Renal cortex interstitium (tissue), 15 donors: ENCODE results near the gene LYPD8. TPM values are rescaled to one million over a fixed set of nuclear protein-coding genes. Genes with fewer than 3 reads are reported as not detected.
"Not testable (repeated sequence)": the region's sequence is repeated elsewhere in the genome, so short reads cannot be mapped to it uniquely, and the experiment has no call there.

Source experiments
- DNase-seq, 11 donors: peaks; one replicate each; pipeline ENCODE4 v3.0.0-alpha.2; 2013; ENCODE audit warnings: low read depth in 9 of 11, low spot score in 4 of 11; ENCODE audit errors: extremely low read depth in 1 of 11
- long read RNA-seq, 16 experiments: transcript quantifications; one replicate each; lab custom pipeline, GENCODE V29; 2026
- polyA plus RNA-seq, 3 donors: library from polyadenylated mRNA; unstranded; fragments of 120-200 nt; gene quantifications; one replicate each; pipeline ENCODE4 v1.2.1, GENCODE V29; 2013; ENCODE audit not compliant: insufficient read length in 3 of 3

The LYPD8 gene
- polyA plus RNA-seq, result under 1 TPM in 1 of 3 donors, not detected in 2; 0.17 TPM
- long read RNA-seq, donor 1, result 0 reads
- long read RNA-seq, donor 2, result 0 reads
- long read RNA-seq, donor 3, partial matches to known transcripts, result 11 of 11 reads
- long read RNA-seq, donor 3, other reads (novel, unspliced or antisense), result 0 of 11 reads
- long read RNA-seq, donor 4, result 0 reads
- long read RNA-seq, donor 5, result 0 reads
- long read RNA-seq, donor 6, result 0 reads
- long read RNA-seq, donor 7, result 0 reads
- long read RNA-seq, donor 8, result 0 reads
- long read RNA-seq, donor 9, result 0 reads
- long read RNA-seq, donor 10, partial matches to known transcripts, result 75 of 75 reads
- long read RNA-seq, donor 10, other reads (novel, unspliced or antisense), result 0 of 75 reads
- long read RNA-seq, donor 11, result 0 reads
- long read RNA-seq, donor 12, result 0 reads
- long read RNA-seq, donor 13, result 0 reads
- long read RNA-seq, donor 14, result 0 reads
- long read RNA-seq, donor 15, result 0 reads
- long read RNA-seq, donor 16, result 0 reads

GRCh38 chr1:248755517-248755916 is at the start of gene LYPD8:
Gene LYPD8, minus strand, starts transcription at chr1:248755759. Its CDS starts 4,678 bp downstream, at chr1:248751081.
- DNase-seq, result no peak

DNA sequence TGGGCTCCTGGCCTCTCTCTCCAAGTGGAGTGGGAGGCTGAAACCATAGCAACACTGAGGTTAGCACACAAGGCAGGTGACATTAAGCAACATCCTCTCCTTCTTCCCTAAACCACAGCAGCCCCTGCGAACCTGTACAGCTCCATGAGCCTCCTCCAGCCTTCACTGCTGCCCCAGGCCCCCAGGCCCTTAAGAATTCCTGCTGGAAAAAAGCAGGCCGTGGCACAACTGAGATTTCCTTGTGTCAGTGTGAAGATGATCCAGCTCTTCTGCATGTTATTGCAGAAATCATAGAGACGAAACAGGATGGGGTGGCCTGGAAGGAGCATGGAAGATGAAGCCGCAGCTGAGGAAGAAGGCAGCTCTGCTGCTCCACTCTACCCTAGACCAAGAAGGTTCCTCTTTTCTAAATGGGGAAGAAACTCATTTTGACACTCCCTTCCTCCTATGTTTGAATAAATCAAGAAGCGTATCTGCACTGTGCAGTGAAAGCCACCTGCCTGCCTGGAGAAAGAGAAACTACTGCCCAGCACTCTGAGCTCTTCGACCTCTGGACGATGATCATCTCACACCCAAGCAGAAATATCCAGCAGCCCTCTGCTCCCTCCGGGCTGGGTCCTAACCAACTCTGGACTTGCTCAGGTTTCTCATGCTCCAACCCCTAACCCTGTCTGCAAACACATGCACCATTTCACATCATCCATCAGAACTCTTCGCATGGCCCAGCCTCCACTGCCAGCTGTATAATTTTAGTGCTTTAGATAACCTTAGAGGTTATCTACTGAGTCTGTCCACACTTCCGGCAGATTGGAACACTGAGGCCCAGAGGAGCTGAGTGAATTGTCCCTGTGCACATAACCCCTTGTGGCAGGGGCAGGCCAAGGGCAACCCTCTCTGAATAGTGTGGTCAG is 49.5 kb upstream of the LYPD8 start:
- no peak for DNase-seq

DNA sequence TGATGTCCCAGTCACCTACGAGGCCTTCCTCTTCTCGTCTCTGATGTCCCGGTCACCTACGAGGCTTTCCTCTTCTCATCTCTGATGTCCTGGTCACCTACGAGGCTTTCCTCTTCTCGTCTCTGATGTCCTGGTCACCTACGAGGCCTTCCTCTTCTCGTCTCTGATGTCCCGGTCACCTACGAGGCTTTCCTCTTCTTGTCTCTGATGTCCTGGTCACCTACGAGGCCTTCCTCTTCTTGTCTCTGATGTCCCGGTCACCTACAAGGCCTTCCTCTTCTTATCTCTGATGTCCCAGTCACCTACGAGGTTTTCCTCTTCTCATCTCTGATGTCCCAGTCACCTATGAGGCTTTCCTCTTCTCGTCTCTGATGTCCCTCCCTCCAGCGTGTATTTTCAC is 47.9 kb upstream of the LYPD8 start:
- not testable (repeated sequence) for DNase-seq

GRCh38 chr1:248802454-248802853 is 46.9 kb upstream of the LYPD8 start:
- DNase-seq, result no peak

DNA sequence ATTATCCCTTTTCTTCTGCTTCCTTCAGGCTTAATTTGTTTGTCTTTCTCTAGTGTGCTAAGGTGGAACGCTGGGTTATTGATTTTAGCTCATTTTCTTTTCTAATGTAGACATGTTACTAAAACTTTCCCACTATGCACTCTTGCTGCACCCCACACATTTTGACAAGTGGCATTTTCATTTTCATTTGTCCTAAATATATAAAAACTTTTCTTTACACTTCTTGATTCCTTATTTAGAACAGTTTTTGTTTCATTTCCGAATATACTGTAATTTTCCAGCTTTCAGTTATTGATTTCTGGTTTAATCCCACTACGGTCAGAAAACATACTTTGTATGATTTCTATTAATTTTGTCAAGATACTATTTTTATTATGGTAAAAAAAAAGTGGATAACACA is 44.9 kb upstream of the LYPD8 start:
- DNase-seq, result no peak

DNA sequence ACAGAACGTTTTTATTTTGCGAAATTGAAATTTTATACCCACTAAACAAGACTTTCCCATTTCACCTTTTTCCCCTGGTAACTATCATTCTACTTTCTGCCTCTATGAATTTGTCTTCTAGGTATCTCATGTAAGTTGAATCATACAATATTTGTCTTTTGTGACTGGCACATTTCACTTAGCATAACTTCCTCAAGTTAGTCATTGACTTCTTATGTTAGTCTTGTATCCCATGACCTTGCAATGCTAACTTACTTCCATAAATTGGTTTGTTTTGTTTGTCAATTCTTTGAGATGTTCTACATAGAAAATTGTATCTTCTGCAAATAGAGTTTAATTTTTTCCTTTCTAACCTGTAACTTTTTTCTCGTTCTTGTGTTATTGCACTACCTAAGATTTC is 43.2 kb upstream of the LYPD8 start:
- no peak for DNase-seq

DNA sequence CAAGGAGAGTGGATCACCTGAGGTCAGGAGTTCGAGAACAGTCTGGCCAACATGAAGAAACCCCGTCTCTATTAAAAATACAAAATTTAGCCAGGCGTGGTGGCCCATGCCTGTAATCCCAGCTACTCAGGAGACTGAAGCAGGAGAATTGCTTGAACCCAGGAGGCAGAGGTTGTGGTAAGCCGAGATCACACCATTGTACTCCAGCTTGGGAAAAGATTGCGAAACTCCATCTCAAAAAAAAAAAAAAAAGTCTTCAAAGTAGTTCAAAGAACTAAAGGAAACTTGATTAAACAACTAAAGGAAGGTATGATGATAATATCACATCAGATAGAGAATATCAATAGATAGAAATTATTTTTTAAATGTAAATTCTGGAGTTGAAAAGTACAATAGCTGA is 39.1 kb upstream of the LYPD8 start:
- DNase-seq, result not testable (repeated sequence)

GRCh38 chr1:248793592-248793991 is 38.0 kb upstream of the LYPD8 start:
- no peak for DNase-seq

- no peak for DNase-seq
Observed at GRCh38 chr1:248792342-248792741, 36.8 kb upstream of the LYPD8 start.

GRCh38 chr1:248791010-248791409 is 35.5 kb upstream of the LYPD8 start:
- no peak for DNase-seq

DNA sequence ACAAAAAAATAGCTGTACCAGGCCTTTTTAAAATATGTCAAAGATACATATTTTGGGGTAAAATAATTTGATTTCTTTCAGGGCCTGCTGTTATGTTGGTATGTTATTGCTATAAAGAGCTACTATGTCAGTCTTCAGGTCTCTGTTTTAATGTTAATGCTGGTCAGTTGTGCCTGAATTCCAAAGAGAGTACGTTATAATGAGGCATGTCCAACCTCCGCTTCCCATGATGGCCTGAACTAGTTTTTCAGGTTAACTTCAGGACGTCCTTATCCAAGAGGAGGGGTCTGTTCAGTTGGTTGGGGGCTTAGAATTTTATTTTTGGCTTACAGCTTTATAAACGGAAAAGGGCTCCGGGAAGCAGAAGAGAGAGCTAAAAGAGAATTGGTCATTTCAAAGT is 34.9 kb upstream of the LYPD8 start:
- DNase-seq, result no peak

GRCh38 chr1:248789337-248789736 is 33.8 kb upstream of the LYPD8 start:
- not testable (repeated sequence) for DNase-seq

GRCh38 chr1:248788327-248788726 is 32.8 kb upstream of the LYPD8 start:
- no peak for DNase-seq

GRCh38 chr1:248787430-248787829 is 31.9 kb upstream of the LYPD8 start:
- DNase-seq, result no peak

GRCh38 chr1:248786156-248786555 is 30.6 kb upstream of the LYPD8 start:
- DNase-seq, result no peak

GRCh38 chr1:248783367-248783766 is 27.8 kb upstream of the LYPD8 start:
- DNase-seq, result no peak

DNA sequence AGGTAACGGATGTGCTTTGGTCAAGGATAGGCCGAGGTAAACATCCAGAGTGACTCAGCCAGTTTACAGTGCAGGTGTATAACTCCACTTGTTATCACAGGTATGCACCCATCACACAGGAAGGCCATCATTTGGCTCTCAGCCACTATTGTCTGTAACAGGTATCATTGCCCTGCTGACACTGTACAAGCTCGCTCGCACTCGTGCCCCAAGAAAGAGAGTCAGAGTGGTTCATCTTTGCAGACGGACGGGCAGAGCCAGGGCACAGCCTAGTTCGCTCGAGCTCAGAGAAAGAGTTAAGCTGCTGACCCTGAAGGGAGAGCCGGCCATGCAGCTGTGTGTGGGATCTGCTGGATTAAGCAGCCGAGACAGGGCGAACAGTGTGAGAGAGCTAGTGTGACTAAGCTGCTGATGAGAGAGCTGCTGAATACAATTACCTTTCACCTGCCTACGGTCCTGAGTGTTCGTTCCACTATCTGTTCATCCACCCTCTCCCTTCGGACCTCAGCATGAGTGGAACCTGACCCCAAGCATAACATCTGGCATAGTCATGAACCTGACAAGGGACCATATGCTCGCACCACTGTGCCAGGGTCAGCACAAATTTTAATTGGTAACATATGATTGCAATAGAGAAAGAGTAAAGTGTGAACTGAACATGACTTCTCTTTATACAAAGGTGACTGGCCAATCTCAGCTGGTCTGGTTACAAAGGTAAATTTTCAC is 27.0 kb upstream of the LYPD8 start:
- no peak for DNase-seq

GRCh38 chr1:248779350-248779749 is 23.8 kb upstream of the LYPD8 start:
- DNase-seq, result no peak

- no peak for DNase-seq
Observed at GRCh38 chr1:248778906-248779305, 23.3 kb upstream of the LYPD8 start.
